H9 (cell line): ENCODE results near the gene FANK1. TPM values are rescaled to one million over a fixed set of nuclear protein-coding genes. Genes with fewer than 3 reads are reported as not detected.

Source experiments
- DNase-seq: peaks from one replicate; pipeline ENCODE4 v3.0.0-alpha.2; 2017
- H2AFZ ChIP-seq: one replicate; pipeline ENCODE4 v1.6.1; 2013; ENCODE audit warnings: mild to moderate bottlenecking, low read length, control low read depth, moderate library complexity
- H2AK5ac ChIP-seq: 2 replicates; pipeline ENCODE4 v1.6.1; 2013; ENCODE audit warnings: low read length, control low read depth, mixed read lengths; ENCODE audit not compliant: insufficient read length
- H2BK120ac ChIP-seq: one replicate; pipeline ENCODE4 v1.6.1; 2013; ENCODE audit warnings: low read depth, mild to moderate bottlenecking, low read length, control low read depth, inconsistent platforms; ENCODE audit not compliant: poor library complexity, severe bottlenecking
- H2BK12ac ChIP-seq: 2 replicates; pipeline ENCODE4 v1.6.1; 2013; ENCODE audit warnings: low read length, control low read depth, mixed read lengths, low read depth; ENCODE audit not compliant: insufficient read length
- H2BK15ac ChIP-seq: 2 replicates; pipeline ENCODE4 v1.6.1; 2013; ENCODE audit warnings: low read depth, low read length, control low read depth
- H2BK20ac ChIP-seq: one replicate; pipeline ENCODE4 v1.6.1; 2013; ENCODE audit warnings: low read depth, mild to moderate bottlenecking, low read length, control low read depth, inconsistent platforms; ENCODE audit not compliant: poor library complexity, severe bottlenecking
- H2BK5ac ChIP-seq: 2 replicates; pipeline ENCODE4 v1.6.1; 2013; ENCODE audit warnings: low read length, control low read depth, mixed read lengths; ENCODE audit not compliant: insufficient read length
- H3K14ac ChIP-seq: 2 replicates; pipeline ENCODE4 v1.6.1; 2013; ENCODE audit warnings: low read length, control low read depth; ENCODE audit not compliant: insufficient read depth
- H3K18ac ChIP-seq: 2 replicates; pipeline ENCODE4 v1.6.1; 2013; ENCODE audit warnings: low read depth, mild to moderate bottlenecking, mixed read lengths, low read length, control low read depth; ENCODE audit not compliant: insufficient read length
- H3K23ac ChIP-seq: 2 replicates; pipeline ENCODE4 v1.6.1; 2013; ENCODE audit warnings: low read length, control low read depth, mixed read lengths, low read depth; ENCODE audit not compliant: insufficient read length
- H3K23me2 ChIP-seq: 2 replicates; pipeline ENCODE4 v1.6.1; 2013; ENCODE audit warnings: low read depth, mild to moderate bottlenecking, mixed read lengths, low read length, control low read depth; ENCODE audit not compliant: insufficient read length, poor library complexity, severe bottlenecking
- H3K27ac ChIP-seq: 2 replicates; pipeline ENCODE4 v1.5.1; 2013; ENCODE audit warnings: low read length, control low read depth, mixed read lengths, low read depth; ENCODE audit not compliant: insufficient read length
- H3K27me3 ChIP-seq: 2 replicates; pipeline ENCODE4 v1.6.1; 2013; ENCODE audit warnings: low read length, control low read depth, inconsistent platforms; ENCODE audit not compliant: insufficient read depth
- H3K4ac ChIP-seq: 2 replicates; pipeline ENCODE4 v1.6.1; 2013; ENCODE audit warnings: low read depth, mild to moderate bottlenecking, control low read depth, inconsistent platforms, low read length, moderate library complexity
- H3K4me1 ChIP-seq: 2 replicates; pipeline ENCODE4 v1.6.1; 2013; ENCODE audit warnings: low read length, control low read depth, inconsistent platforms; ENCODE audit not compliant: insufficient read depth
- H3K4me2 ChIP-seq: 2 replicates; pipeline ENCODE4 v1.6.1; 2013; ENCODE audit warnings: low read length, control low read depth, mixed read lengths; ENCODE audit not compliant: insufficient read length, insufficient read depth
- H3K56ac ChIP-seq: 2 replicates; pipeline ENCODE4 v1.6.1; 2013; ENCODE audit warnings: low read depth, mild to moderate bottlenecking, mixed read lengths, low read length, control low read depth; ENCODE audit not compliant: insufficient read length
- H3K79me1 ChIP-seq: 2 replicates; pipeline ENCODE4 v1.6.1; 2013; ENCODE audit warnings: low read depth, mild to moderate bottlenecking, moderate library complexity, low read length, control low read depth, inconsistent platforms; ENCODE audit not compliant: insufficient read depth, poor library complexity, severe bottlenecking
- H3K79me2 ChIP-seq: 2 replicates; pipeline ENCODE4 v1.6.1; 2013; ENCODE audit warnings: low read length, control low read depth, inconsistent platforms; ENCODE audit not compliant: insufficient read depth
- H3K9ac ChIP-seq: 2 replicates; pipeline ENCODE4 v1.6.1; 2013; ENCODE audit warnings: low read length, control low read depth, mixed read lengths; ENCODE audit not compliant: insufficient read length; ENCODE audit errors: extremely low read depth
- H3K9me3 ChIP-seq: one replicate; pipeline ENCODE4 v1.6.1; 2013; ENCODE audit warnings: low read depth, low read length, inconsistent platforms; ENCODE audit not compliant: control insufficient read depth
- H3T11ph ChIP-seq: one replicate; pipeline ENCODE4 v1.6.1; 2013; ENCODE audit warnings: mild to moderate bottlenecking, low read length, control low read depth, inconsistent platforms
- H4K20me1 ChIP-seq: one replicate; pipeline ENCODE4 v1.6.1; 2013; ENCODE audit not compliant: control insufficient read depth, insufficient read length, insufficient read depth
- H4K5ac ChIP-seq: 2 replicates; pipeline ENCODE4 v1.6.1; 2013; ENCODE audit warnings: low read depth, mild to moderate bottlenecking, mixed read lengths, low read length, control low read depth; ENCODE audit not compliant: insufficient read length
- H4K8ac ChIP-seq: replicated peaks from 2 replicates; pipeline ENCODE4 v1.6.1; 2013; ENCODE audit warnings: low read length, control low read depth, mixed read lengths, low read depth; ENCODE audit not compliant: insufficient read length
- H4K91ac ChIP-seq: 2 replicates; pipeline ENCODE4 v1.6.1; 2013; ENCODE audit warnings: low read depth, mild to moderate bottlenecking, moderate library complexity, mixed read lengths, low read length, control low read depth; ENCODE audit not compliant: insufficient read length
- H3K27ac Mint-ChIP-seq, 3 experiments: 2 replicates in 2 of 3; 3 replicates in 1 of 3; pipeline ENCODE4 v1.8.0; 2020 to 2021; ENCODE audit warnings: mixed read lengths in 3 of 3, mild to moderate bottlenecking in 1 of 3, moderate library complexity in 1 of 3
- H3K27me3 Mint-ChIP-seq: 2 replicates; pipeline ENCODE4 v1.8.0; 2021; ENCODE audit warnings: low read depth, mild to moderate bottlenecking, moderate library complexity, mixed read lengths
- H3K36me3 Mint-ChIP-seq, 3 experiments: 2 replicates in 2 of 3; 3 replicates in 1 of 3; pipeline ENCODE4 v1.8.0; 2020 to 2021; ENCODE audit warnings: low read depth in 3 of 3, mixed read lengths in 3 of 3; ENCODE audit not compliant: insufficient read depth in 1 of 3
- H3K4me1 Mint-ChIP-seq, 2 experiments: 2 replicates each; pipeline ENCODE4 v1.8.0; 2020; ENCODE audit warnings: mixed read lengths in 2 of 2
- H3K4me3 Mint-ChIP-seq, 2 experiments: 2 replicates in 1 of 2; 3 replicates in 1 of 2; pipeline ENCODE4 v1.8.0; 2020 to 2021; ENCODE audit warnings: mild to moderate bottlenecking in 2 of 2, mixed read lengths in 2 of 2, moderate library complexity in 1 of 2
- H3K9me3 Mint-ChIP-seq, 2 experiments: 2 replicates in 1 of 2; 3 replicates in 1 of 2; pipeline ENCODE4 v1.8.0; 2020; ENCODE audit warnings: mild to moderate bottlenecking in 2 of 2, mixed read lengths in 2 of 2, moderate library complexity in 1 of 2
- whole genome bisulfite sequencing: extraction: QIAGEN DNeasy Blood & Tissue Kit; methylation state at CpG from one replicate; pipeline ENCODE4 v1.1.7; 2013; ENCODE audit warnings: missing lambda C conversion rate, low lambda C conversion rate, mixed read lengths; ENCODE audit not compliant: insufficient read length; ENCODE audit errors: extremely low coverage; 5-methylcytosine and 5-hydroxymethylcytosine counted together
- total RNA-seq: library from RNA; stranded (reverse); gene quantifications from 2 replicates; pipeline ENCODE4 v1.2.1, GENCODE V29; 2021
- TF ChIP-seq, protein P1 (sequence below): fragments of 200-600 bp; sonication (generic); conservative IDR thresholded peaks from 3 replicates; pipeline ENCODE4 v1.8.0; 2021; ENCODE audit warnings: antibody characterized with exemption, mild to moderate bottlenecking

FANK1 gene
- total RNA-seq, 1 experiment from 2014 or later = 0.68 TPM

DNA sequence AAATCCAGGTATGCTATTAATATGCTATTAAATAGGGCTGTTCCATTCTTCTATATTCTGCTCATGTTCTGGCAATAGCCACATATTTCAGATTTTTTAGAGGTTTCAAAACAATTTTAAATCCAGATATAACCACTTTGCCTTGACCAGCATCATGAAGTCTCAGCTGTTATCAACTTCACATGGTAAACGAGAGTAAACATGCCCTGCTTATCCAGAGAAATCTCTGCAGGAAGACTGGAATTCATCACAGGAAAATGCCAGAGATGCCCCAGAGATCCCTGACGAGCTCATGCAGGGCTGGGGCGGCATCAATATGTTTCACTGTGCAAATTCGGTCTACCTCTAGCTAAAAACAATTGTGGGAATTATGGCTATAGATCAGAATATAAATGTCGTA lies 126.5 kb downstream of the FANK1 start:
- Mint-ChIP-seq H3K27me3 (peaks cover 4% of the 10 kb centered on the region), H3K4me3 (no peak overlapping the region), H3K27ac (no peak overlapping the region), H3K9me3 (peaks cover 8% of the 10 kb centered on the region in 2 experiments; a peak in 4 of 5 replicates), H3K36me3 (peaks cover 0 to 6% (median 4%) of the 10 kb centered on the region in 3 experiments; a peak in 3 of 7 replicates), H3K4me1 (no peaks in the 10 kb centered on the region)
- H4K91ac ChIP-seq = no peak overlapping the region
- no peak overlapping the region for H2BK120ac ChIP-seq
- H2AK5ac ChIP-seq = no peak overlapping the region
- TF ChIP-seq, protein P1, sequence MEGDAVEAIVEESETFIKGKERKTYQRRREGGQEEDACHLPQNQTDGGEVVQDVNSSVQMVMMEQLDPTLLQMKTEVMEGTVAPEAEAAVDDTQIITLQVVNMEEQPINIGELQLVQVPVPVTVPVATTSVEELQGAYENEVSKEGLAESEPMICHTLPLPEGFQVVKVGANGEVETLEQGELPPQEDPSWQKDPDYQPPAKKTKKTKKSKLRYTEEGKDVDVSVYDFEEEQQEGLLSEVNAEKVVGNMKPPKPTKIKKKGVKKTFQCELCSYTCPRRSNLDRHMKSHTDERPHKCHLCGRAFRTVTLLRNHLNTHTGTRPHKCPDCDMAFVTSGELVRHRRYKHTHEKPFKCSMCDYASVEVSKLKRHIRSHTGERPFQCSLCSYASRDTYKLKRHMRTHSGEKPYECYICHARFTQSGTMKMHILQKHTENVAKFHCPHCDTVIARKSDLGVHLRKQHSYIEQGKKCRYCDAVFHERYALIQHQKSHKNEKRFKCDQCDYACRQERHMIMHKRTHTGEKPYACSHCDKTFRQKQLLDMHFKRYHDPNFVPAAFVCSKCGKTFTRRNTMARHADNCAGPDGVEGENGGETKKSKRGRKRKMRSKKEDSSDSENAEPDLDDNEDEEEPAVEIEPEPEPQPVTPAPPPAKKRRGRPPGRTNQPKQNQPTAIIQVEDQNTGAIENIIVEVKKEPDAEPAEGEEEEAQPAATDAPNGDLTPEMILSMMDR = no peak
- H3T11ph ChIP-seq = no peak overlapping the region
- no CpG with 5 or more reads among the region's 5 CpGs for WGBS
- H2BK5ac ChIP-seq = no peak overlapping the region
- no peak overlapping the region for H3K9ac ChIP-seq
- H4K8ac ChIP-seq = no peak overlapping the region
- H2BK12ac ChIP-seq = no peak overlapping the region
- no peak overlapping the region for H4K5ac ChIP-seq
- no peak overlapping the region for H3K18ac ChIP-seq
- no peak overlapping the region for H3K14ac ChIP-seq
- no peak overlapping the region for H2BK15ac ChIP-seq
- H4K20me1 ChIP-seq = no peaks in the 10 kb centered on the region
- H3K4me2 ChIP-seq = no peak overlapping the region
- H3K27me3 ChIP-seq = no peaks in the 10 kb centered on the region; the same call in 1 of the 2 replicates
- no peak overlapping the region for H3K4ac ChIP-seq
- DNase-seq = no peak
- H3K79me1 ChIP-seq = no peaks in the 10 kb centered on the region
- H3K9me3 ChIP-seq = no peaks in the 10 kb centered on the region
- H3K27ac ChIP-seq = no peak overlapping the region
- H3K23me2 ChIP-seq = no peaks in the 10 kb centered on the region
- no peaks in the 10 kb centered on the region for H3K79me2 ChIP-seq
- H3K23ac ChIP-seq = no peak overlapping the region
- no peak overlapping the region for H2AFZ ChIP-seq
- H3K56ac ChIP-seq = no peak overlapping the region
- no peaks in the 10 kb centered on the region for H3K4me1 ChIP-seq
- no peak overlapping the region for H2BK20ac ChIP-seq
